Measurements from ENCODE around the gene ZNF780B.
"Not testable (repeated sequence)": the region's sequence is repeated elsewhere in the genome, so short reads cannot be mapped to it uniquely, and the experiment has no call there.

The ZNF780B gene

DNA sequence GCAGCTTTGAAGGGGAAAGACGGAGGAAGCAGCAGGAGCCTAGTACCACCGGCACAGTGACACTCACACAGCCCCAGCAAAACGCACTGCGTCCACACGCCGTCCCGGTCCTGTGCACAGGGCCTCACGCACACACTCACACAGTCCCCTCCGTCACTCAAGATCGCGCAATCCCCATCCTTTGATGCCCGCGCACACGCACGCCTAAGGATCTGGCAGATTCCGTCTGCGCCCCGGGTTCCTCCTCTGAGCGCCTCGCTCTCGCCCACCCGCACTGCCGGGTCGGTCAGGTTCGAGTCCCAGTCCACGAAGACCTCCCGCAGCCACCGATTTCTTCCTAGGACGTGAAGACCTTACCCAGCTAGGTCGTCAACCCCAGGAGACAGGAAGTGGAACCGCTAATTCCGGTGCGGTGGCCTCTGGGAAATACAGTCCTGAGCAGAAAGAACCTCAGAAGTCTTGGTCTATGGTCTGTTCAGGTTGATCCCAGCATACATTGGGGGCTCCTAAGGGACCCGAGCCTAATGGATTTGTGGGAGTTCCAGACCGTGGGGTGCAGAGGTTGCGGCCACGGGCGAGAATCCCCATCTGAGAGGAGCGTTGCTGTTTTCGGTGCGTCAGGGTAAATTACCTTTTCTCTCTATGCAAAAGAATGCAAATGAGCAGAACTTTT is at the start of gene ZNF780B:
TSS of gene ZNF780B (minus strand) at position 400 of the 673 bp plus-strand sequence. CDS start 5,899 bp downstream, outside the sequence.
- peak; percentile 46 to 65 for DNase-seq

DNA sequence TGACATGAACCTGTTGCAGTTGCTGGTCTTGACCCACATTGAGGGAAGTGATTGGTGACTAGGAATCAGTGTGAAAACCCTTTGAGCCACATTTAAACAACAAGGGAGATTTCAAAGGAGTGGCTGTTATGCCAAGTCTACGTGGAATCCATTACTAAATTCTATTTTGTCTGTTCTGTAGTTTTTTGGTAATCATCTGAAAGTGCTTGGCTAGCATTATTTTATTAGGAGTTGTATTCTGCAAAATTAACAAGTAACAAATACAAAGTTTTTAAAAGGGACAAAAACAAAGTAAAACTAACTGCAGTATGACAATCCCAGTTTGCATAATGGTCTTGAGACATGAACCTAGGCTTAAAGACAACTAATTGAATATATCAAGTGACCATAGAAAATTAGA is 48.7 kb upstream of the ZNF780B start:
- no peak for DNase-seq

DNA sequence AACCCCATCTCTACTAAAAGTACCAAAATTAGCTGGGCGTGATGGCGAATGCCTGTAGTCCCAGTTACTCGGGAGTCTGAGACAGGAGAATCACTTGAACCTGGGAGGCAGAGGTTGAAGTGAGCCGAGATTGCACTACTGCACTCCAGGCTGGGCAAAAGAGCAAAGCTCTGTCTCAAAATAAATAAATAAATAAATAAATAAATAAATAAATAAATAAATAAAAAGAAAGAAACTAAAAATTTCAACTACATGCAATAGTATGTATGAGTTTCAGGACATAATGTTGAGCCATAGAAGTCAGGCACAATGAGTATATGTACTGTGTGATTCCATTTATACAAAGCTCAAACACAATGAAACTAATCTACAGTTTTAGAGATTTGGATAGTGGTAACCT is 47.6 kb upstream of the ZNF780B start:
- no peak for DNase-seq

DNA sequence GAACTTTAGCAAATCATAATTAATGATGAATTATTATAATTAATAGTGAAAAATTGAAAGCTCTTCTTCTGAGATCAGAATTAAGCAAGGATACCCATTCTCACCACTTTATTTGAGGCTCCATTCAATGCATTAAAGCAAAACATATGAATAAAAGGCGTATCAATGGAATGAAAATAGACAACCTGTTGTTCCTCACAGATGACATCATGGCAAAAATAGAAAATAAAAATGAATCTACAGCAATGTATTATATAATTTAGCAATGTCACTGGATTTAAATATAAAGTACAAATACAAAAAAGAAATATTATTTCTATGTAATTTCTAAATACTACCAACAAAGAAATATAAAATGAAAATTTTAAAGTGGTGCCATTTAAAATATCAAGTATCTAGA is 45.8 kb upstream of the ZNF780B start:
- no peak for DNase-seq

DNA sequence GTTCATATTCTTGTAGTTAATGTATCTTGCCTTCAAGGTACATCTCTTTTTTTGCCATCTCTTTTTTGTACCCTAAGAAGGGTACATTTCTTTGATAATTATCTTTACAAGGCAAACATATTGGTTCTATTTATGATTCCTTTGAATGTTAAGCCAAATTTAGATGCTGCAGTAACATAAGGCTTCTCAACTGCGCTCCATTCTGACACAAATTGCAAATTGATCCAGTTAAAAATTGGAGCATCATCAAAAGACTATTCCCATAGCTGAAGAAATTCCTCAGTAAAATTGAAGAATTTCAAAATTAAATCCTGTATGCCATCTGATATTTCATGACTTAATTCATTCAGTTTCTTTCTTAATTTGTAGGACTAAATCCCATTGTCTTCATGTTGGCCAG is 37.4 kb upstream of the ZNF780B start:
- DNase-seq = no peak

DNA sequence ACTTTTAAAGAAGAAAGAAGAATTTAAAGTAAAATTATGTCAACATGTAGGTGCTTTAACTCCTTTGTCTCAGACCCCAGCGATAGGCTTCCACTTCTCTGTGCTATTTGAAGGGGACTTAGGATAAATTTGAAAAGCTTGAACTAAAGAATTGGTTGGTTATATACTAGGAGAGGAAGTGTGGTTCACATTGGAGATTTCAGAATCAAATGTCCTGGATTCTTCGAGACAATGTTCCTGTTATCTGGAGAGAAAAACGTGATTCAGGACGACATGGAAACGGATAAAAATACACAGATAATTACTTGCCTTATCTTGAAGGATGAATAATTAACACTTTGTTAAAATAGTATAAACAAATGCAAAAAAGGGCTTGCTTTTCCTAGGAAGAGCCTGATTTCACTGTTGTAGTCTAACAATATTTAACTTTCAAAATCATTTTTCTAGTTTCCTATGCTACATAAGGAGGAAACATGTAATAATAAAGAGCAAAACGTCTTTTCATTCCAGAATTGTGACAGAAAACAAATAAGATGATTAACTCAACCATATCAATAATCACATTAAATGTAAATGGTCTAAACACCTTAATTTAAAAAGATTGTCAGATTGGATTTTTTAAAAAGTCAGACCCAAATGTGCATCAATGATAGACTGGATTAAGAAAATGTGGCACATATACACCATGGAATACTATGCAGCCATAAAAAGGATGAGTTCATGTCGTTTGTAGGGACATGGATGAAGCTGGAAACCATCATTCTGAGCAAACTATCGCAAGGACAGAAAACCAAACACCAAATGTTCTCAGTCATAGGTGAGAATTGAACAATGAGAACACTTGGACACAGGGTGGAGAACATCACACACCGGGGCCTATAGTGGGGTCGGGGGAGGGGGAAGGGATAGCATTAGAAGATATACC is 35.4 kb upstream of the ZNF780B start:
- DNase-seq = no peak

DNA sequence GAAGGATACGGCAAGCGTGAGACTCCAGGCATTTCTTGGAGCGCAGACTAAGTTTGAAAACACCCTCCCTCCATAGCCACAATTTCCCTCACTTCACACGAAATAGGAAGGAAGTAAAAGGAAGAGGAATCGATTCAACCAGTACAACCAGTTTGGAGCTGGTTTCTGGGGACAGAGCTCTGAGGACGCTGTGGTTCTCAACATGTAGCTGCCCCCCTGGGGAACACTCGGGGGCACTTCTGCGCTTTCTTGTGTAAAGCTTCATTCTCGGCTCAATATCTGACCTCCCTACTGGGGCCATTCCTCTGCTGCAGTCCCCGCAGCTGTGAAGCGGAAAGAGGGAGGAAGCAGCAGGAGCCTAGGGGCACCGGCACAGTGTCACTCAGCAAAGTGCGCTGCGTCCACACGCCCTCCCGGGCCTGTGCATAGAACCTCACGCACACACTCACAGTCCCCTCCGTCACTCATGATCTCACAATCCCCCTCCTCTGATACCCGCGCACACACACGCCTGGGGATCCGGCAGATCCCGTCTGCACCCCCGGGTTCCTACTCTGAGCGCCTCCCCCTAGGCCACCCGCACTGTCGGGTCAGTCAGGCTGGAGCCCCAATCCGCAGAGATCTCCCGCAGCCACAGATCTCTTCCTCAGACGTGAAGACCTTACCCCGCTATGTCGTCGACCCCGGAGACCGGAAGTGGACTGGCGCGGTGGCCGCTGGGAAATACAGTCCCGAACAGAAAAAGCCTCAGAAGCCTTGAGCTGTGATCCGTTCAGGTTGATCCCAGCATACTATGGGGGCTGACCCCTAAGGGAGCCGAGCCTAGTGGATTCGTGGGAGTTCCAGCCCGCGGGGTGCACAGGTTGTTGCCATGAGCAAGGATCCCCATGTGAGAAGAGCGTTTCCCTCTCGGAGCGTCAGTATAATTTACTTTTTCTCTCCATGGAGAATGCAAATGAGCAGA is 34.5 kb upstream of the ZNF780B start, which contains the start of gene ZNF780A:
TSS of gene ZNF780A (minus strand) at position 703 of the 964 bp plus-strand sequence. CDS start 6,190 bp downstream, outside the sequence.
- peak; percentile 54 to 63 for DNase-seq

DNA sequence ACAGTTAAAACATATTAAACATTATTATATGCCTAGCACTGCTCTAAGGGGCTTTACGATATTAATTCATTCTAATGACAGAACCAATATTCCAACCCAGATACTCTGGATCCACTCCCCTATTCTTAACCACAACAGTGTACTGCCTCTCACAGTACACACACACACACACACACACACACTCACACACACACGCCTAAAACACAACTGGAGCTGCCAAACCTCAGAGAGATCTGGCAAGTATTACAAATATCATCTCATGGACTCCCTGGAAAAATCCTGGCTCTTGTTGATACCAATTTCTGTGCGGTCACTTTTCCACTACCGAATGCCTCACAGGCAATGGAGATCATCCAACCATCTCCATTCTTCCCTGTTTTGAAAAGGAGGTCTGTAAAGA is 33.4 kb upstream of the ZNF780B start:
- DNase-seq = no peak

DNA sequence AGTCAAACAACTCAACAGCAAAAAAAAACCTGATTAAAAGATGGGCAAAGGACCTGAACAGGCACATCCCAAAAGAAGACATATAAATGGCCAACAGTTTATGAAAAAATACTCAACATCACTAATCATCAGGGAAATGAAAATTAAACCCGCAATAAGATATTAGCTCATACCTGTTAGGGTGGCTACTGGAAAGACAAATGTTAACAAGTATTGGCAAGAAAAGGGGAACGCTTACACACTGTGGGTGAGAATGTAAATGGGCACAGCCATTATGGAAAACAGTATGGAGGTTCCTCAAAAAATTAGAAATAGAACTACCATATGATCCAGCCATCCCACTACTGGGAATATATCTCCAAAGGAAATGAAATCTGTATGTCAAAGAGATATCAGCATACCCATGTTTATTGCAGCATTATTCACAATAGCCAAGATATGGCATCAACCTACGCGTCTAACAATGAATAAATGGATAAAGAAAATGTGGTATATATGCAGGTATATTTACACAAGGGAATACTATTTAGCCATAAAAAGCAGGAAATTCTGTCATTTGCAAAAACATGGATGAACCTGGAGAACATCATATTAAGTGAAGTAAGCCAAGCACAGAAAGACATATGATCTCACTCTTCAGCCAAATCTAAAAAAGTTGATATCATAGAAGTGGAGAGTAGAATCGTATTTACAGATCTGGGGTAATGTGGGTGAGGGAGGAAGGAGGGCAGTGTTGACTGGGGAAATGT is 32.4 kb upstream of the ZNF780B start:
- no peak for DNase-seq

DNA sequence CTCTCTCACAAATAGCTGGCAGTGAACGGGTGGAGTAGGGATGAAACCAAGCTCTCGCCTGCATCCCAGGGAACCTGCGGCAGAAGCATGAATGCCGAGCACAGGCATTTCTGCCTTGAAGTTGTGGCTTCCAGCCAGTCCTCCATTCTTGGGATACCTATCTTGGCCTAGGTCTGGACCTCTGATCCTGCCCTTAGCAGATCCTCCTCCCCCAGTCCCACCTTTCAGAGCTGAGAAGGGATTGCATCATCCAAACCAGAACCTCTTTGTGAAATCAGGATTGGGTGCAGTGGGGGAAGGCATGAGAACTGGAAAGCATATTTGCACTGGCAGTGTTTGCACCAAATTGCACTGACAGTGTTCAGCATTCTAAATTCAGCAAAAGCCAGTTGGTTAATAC is 28.9 kb upstream of the ZNF780B start:
- DNase-seq = no peak

DNA sequence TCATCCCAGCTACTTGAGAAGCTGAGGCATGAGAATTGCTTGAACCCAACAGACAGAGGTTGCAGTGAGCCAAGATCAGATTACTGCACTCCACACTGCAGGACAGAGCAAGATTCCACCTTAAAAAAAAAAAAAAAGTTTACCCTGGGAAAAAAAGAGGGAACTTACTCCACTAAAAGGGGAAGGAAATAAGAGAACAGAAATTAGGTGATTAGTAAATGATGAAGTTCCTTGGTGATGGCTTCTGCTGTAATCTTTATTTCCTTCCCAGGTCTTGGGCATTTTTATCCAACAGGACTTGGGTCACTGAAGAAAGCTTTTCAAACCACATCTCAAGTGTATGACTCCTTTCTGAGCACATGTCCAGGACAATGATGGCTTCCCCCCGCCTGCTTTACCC is 25.4 kb upstream of the ZNF780B start:
- no peak for DNase-seq

DNA sequence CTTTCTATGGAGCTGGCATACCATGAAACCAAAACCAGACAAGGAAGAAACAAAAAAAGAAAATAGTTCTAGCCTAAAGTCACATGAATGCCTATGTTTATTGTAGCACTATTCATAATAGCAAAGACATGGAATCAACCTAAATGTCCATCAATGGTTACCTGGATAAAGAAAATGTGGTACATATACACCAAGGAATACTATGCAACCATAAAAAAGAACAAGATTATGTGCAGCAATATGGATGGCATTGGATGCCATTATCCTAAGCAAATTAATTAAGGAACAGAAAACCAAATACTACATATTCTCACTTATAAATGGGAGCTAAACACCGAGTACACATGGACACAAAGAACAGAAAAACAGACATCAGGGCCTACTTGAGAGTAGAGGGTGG is 24.3 kb upstream of the ZNF780B start:
- no peak for DNase-seq

DNA sequence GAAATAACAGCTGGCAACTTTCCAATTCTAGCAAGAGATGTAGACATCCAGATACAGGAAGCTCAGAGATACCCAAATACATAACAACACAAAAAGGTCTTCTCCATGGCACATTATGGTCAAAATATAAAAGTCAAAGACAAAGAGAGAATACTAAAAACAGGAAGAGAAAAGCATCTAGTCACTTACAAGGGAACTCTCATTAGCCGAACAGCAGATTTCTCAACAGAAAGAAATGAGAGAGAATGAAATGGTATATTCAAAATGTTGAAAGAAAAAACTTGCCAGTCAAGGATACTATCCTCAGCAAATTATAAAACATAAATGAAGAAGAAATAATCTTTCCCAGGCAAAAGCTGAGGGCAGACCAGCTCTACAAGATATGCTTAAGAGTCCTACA is 22.3 kb upstream of the ZNF780B start:
- no peak for DNase-seq

DNA sequence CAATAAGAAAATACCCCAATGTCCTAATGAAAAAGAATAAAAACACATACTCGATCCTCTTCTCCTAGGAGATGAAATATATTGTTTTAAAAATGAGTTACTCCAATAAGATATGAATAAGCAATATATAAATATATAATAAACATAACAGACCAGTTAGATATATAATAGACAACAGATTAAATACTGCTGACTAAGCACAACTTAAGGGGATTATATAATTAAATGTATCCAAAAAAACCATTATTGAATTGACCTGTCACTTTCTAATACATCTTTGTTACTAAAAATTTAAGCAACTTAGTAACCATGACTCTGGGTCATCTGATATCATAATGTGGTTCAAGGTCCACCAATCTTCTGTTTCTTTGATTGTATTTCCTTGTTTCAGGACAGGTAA is 14.0 kb upstream of the ZNF780B start:
- DNase-seq = no peak

DNA sequence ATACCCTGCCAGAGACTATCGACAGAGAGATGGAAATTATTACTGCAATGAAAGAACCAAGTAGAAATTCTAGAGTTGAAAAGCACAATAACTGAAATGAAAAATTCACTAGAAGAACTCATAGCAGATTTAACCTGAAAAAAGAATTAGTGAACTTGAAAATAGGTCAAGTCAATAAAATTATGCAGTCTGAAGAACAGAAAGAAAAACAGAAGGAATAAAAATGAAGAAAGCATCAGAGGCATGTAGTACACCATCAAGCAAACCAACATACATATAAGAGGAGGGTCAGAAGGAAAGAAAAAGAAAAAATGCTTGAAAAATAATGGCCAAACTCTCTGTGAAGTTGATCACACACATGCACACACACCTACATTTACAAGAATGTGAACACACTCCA is 3.6 kb upstream of the ZNF780B start:
- no peak for DNase-seq

DNA sequence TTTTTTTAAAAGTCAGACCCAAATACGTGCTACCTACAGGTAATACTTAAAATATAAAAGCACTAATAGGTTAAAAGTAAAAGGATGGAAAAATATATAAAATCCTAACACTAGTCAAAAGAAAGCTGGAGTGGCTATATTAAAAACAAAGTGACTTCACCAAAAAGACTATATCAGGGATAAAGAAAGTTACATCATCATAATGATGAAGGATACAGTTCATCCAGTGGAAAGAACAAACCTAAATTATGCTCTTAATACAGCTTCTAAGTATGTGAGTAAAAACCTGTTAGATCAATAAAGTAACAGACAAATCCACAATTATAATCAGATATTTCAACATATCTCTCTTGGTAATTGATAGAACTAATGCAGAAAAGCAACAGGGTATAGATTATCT is 1.1 kb upstream of the ZNF780B start:
- no peak for DNase-seq

DNA sequence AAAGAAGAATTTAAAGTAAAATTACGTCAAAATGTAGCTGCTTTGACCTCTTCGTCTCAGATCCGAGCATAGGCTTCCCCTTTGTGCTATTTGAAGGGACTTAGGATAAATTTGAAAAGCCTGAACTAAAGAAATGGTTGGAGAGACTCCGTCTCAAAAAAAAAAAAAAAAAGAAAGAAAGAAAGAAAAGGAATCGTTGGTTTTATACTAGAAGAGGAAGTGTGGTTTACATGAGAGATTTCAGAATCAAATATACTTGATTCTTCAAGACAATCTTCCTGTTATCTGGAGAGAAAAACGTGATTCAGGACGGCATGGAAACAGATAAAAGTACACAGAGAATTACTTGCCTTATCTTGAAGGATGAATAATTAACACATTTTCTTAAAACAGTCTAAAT is 474 bp upstream of the ZNF780B start:
- no peak for DNase-seq

DNA sequence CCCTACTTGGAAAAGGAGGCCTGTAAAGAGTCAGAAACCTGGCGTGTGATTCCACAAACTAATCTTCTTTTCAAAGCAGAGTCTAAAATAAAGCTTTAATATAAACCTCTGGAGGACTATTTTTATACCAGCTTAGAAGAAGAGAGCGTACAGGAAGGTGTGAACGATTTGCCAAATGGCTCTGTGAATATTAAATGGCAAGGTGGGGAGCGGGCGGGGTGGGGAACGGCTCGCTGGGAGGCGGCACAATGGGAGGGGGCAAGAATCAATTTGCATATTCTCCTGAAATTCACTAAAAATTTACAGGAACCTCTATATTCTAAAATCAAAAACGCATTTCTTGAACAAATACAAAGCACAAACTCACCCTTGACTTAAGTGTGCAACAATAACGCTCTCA is 982 bp downstream of the ZNF780B start:
- no peak for DNase-seq

DNA sequence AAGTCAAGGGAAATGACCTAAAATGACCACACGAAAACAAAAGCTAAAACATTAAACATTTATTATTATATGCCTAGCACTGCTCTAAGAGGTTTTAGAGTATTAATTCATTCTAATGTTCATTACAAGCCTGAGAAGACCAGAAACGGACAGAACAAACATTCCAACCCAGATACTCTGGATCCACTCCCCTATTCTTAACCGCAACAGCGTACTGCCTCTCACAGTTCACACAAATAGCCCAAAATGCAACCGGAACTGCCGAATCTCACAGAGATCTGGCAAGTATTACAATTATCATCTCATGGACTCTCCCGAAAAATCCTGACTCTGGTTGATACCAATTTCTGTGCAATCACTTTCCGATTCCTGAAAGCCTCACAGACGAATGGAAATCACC is 1.4 kb downstream of the ZNF780B start:
- no peak for DNase-seq

DNA sequence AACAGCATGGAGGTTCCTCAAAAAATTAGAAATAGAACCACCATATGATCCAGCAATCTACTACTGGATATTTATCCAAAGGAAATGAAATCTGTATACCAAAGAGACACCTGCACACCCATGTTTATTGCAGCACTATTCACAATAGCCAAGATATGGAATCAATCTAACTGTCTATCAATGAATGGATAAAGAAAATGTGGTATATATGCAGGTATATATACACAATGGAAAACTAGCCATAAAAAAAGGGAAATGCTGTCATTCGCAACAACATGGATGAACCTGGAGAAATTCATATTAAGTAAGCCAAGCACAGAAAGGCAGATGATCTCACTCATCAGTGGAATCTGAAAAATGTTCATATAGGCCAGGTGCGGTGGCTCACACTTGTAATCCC is 2.5 kb downstream of the ZNF780B start:
- no peak for DNase-seq

DNA sequence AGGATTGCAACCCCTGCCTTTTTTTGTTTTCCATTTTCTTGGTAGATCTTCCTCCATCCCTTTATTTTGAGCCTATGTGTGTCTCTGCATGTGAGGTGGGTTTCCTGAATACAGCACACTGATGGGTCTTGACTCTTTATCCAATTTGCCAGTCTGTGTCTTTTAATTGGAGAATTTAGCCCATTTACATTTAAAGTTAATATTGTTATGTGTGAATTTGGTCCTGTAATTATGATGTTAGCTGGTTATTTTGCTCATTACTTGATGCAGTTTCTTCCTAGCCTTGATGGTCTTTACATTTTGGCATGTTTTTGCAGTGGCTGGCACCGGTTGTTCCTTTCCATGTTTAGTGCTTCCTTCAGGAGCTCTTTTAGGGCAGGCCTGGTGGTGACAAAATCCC is 14.3 kb downstream of the ZNF780B start:
- DNase-seq = not testable (repeated sequence)

DNA sequence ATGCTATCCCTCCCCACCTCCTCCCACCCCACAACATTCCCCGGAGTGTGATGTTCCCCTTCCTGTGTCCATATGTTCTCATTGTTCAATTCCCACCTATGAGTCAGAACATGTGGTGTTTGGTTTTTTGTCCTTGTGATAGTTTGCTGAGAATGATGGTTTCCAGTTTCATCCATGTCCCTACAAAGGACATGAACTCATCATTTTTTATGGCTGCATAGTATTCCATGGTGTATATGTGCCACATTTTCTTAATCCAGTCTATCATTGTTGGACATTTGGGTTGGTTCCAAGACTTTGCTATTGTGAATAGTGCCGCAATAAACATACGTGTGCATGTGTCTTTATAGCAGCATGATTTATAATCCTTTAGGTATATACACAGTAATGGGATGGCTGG is 18.0 kb downstream of the ZNF780B start:
- not testable (repeated sequence) for DNase-seq

Measured in bone marrow (tissue), 2 donors.